Islet of Langerhans (tissue), 1 donor: Measurements from ENCODE around the gene TMEM234.

ENCODE experiments used
- FAIRE-seq: peaks from one replicate; lab custom pipeline; 2011; peaks lifted over from hg19 to GRCh38; lab: Jason Lieb, UNC

Gene TMEM234

DNA sequence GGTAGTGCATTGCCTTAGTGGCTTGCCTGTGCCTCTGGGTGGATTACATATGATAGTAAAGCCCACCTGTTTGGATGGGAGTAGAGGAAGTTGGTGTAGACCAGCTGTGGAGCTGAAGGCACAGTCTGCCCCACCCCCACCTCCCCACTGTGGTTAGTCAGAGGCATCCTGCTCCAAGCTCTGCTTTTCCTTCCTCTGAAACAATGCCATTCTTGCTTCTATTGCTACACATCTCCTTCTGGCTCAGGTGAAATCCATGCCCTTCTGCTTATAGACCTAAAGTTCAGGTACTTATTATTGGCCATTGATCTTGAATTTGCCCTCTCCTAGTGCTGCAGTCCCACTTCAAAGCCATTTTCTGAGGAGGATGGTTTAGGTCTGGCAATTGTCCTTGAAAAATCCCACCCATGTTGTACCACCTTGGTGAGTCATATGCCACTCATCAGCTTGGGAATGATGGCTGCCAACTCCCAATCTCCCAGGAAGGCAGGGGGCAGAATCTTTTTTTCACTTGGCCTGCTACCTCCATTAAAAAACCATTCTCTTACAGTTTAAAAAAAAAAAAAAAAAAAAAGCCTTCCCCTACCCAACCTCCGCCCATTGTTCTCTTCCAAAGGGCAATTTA, 49.4 kb downstream of the TMEM234 start:
- FAIRE-seq: no peak

DNA sequence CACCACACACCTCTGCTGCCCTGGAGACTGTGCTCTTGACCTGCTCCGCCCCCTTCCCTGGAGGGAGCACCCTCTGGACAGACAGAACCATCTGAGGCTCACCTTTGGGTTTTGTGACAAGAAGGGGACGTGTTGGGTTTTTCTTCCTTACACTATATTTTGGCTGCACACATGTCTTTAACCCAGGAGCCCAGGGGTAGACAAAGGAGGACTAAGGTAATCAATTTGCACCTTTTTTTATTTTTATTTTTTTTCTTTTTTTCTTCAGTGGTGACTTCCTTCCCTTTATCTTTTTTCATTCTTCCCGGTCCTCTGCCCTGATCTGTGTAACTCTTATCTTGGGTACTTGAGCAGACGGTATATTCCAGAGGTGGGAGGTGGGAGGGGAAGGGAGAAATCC, 51.2 kb downstream of the TMEM234 start:
- no peak for FAIRE-seq
